GM10847 (cell line): ENCODE data around the gene NAALADL2.

Experiments
- POLR2A ChIP-seq: IDR thresholded peaks from 2 replicates; pipeline ENCODE4 v1.6.1; 2011; ENCODE audit not compliant: insufficient read length; ENCODE audit errors: extremely low read depth

Gene NAALADL2

DNA sequence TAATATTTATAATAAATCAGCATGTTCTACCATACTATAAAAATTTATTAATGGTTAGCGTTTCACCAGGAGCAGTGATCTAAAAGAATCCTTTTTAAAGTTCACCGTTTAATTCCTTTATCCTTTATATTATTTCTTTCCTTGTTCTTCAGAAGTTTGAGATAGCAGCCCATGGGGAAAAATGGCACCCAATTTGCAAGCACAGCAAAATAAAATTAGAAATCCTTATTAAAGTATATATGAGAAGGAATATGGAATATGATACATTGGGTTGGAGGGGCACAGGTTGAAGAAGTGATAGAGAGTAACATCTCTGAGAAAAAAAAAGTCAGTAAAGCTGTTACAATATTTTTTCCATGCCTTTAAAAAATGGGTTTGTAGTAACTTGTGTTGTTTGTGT, 892.0 kb downstream of the NAALADL2 start:
- no peak for TF ChIP-seq POLR2A

DNA sequence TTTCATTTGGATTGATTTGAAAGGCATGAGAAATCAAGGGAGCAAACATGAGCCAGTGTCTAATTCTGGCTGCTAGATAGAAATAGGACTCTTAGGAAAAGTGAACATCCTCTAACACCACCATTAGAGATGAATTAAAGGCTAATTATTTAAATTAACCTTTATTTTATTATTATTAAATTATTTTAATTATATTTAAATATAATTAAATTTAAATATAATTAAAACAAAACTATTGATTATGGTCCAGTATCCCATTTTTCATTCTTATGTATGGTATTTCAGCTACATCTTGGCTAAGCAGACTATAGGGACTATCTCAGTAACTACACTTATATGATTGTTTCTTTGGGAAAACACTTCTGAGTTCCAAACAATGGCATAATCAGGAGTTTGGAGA, 904.8 kb downstream of the NAALADL2 start:
- TF ChIP-seq POLR2A = no peak

DNA sequence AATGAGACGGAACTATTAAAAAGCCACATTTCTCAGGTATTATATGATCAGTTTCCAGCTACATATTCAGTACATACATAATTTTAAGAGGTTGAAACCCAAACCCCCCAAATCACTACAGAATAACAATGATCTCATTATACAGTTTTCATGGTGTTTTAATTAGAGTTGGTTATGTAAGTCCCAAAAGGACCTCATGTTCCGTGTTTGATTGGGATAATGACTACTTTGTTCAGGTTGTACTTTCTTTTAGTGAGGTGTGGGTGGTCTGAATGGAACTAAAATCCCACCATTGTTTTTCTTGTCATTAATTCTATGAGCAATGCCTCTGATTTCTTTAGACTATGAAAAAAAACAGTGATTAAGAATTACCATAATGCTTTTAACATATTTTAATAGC, 905.6 kb downstream of the NAALADL2 start:
- no peak for TF ChIP-seq POLR2A

DNA sequence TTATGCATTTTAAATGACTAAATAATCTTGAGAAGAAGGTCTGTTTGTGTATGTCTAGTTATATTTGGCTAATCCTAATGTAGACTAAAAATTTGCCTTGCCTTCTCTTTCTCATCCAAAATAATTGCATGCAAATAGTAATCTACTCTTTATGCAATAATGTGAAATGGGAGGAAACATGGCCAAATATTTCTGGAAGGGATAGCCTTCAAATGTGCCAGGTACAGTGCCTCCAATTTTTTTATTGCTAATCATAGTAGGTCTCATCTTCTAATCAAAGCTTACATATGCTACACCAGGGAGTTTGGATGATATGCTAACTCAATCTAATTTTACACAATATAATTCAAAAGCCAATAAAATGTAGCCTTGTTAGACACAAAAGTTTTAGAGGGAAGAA, 911.3 kb downstream of the NAALADL2 start:
- no peak for TF ChIP-seq POLR2A

DNA sequence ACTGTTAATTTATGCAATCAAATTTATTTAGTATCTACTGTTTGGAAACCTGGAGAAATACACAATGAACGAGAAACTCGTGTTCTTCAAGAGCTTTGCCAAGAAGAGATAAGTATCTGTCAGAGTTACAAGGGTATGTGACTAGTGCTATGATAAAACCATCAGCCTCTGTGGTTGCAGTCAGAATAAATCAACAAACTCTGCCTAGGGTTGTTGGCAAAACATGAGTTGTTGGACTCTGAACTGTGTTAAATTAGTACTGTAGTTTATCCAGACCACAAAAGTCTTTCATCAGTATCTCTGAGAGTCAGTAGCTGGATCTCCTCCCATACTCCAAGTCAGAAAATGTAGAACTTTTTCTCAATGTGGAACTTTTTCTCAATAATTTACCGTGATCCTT, 918.4 kb downstream of the NAALADL2 start:
- TF ChIP-seq POLR2A = no peak

DNA sequence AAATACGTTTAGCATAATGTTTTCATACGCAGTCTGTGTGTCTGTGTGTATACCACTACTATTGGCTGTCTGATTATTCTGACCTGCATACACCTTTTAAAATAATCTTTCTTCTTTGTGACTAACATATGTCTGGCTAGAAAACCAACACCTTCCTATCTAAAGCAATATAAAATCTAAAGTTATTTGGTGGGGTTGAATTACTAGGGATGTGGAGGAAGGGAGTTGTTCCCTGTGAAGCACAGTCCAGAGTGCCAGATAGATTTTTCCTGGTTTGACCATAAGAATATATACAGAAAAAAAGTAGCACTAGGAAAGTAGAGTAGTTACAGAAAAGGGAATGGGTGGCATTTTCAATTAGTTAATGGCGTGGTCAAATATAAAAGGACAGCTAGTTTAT, 918.8 kb downstream of the NAALADL2 start:
- TF ChIP-seq POLR2A = no peak

DNA sequence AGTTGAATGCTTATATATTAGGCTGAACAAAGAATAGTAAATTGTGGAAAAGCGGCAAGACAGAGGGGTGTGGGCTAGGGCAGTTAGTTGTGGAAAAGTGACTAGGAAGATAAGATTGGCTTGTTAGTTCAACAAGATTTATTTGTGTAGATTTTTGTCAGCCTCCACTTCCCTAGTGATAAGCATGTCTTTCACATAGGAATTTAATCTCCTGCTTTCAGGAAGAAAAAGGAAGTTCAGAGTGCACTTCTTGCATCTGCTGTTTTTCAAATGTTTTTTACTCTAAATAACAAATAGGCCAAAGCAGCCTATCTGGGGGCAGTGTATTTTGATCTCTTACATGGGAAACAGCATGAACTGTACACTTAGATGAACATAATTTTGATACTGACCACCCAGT, 919.9 kb downstream of the NAALADL2 start:
- no peak for TF ChIP-seq POLR2A

DNA sequence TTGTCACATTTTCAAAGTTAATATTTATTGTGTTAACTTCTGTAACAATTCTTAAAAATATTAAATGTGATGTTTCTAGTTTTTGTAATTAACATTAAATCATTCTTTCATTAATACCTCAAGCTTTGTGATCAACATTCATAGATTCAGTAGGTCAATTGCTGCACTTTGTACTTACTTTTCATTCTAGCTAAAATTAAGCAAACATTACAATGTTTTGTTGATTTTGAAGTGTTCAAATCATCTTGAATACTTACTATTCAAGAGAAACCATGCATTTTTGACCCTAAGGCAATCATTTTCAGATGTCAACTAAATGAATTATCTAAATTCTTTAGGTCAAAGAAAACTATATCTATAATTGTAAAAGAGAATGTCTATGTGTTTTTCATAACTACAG, 933.1 kb downstream of the NAALADL2 start:
- TF ChIP-seq POLR2A = no peak

DNA sequence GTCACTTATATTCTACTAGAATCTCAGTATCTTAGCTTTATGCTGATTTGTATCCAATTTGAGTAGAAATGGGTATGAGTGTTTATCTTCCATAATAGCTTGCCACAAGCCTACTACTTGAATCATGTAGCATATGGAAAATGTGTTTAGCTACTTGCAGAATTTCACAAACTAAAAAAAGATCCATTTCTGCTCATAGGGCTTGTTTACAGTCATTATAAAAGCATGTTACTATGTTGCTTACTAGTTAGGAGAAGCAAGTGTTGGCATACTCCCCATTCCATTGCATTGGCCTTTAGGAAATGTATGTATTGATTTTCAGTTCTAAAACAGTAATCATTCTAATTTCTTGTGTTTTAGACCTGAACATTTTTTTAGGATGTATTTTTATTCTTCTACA, 939.2 kb downstream of the NAALADL2 start:
- no peak for TF ChIP-seq POLR2A

DNA sequence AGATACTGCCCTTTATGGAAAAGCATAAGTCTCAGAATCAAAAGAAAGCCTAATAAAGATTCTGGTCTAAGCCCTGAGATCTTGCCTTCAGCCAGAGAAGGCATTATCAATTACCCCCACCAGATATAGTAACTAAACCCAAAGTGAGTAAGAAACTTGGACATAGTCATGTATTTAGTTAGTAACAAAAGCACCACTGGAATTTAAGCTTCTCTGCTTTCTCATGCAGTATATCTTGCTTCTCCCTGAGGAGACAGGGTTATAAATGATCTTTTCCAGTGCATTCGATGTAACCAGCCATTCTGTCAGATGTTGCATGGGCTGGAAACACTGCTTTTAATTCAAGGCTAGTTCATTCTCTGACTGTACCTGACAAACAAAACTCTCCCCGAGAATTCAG, 946.7 kb downstream of the NAALADL2 start:
- no peak for TF ChIP-seq POLR2A

DNA sequence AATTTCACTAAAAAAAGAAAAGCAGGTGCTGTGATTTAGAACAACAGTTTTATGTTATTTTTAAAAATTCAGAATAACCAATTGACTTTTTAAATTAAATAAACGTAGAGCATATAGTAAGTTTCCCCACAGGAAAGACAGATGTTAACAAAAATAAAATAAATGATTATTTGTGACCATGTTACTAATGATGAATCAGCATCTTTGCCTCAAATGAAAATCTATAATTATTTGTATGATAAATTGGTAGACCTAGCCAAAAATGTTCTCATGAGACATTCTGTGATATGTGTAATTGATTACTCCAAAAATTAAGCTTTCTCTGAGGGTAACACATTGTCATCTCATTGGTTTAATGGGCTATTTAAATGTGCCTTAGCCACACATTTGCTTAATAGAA, 948.0 kb downstream of the NAALADL2 start:
- TF ChIP-seq POLR2A = no peak

DNA sequence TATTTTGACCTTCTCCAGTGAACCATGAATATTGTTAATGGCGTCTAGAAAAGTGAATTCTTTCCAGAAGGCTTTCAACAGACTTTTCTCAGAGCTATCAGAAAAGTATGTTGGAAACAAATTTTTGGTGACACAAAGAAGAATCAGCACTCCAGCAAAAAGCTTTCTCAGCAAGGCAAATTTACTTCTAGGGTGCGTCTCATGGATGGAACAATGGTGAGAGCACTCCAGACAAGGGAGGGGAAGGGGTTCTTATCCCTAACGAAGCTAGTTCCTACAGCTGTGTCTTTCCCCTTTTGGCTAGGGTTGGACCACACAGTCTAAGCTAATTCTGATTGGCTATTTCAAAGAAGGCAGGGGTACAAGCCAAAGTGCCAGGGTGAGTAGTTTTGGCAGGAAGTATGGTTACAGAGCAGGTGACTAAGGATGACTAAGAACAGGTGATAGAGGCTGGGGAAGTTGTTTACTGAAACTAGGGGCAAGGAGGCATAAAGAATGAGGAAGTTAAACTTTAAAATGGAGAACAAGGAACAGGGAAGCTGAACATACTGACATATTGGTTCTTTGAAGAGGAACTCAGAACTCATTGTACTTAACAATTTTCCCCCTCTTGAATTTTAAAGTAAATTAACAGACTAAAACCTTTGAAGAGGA, 959.8 kb downstream of the NAALADL2 start:
- TF ChIP-seq POLR2A = no peak

DNA sequence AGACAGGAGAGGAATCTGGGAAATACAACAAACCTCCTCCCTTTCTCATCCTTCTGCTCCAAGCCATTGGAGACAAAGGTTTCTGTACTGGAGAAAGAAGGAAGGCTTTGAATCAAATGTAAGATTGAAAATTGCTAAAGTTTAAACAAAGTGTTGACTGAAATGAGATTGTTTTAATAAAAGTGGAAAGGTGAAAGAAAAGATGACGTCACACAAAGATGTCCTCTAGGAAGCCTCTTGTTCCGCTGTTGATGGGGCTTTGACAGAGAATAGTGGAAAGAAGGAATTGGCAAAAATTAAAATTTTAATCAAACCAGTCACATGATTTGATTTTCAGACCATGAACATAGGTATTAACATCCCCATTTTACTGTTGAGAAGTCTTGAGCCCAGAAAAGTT, 967.6 kb downstream of the NAALADL2 start:
- TF ChIP-seq POLR2A = no peak

DNA sequence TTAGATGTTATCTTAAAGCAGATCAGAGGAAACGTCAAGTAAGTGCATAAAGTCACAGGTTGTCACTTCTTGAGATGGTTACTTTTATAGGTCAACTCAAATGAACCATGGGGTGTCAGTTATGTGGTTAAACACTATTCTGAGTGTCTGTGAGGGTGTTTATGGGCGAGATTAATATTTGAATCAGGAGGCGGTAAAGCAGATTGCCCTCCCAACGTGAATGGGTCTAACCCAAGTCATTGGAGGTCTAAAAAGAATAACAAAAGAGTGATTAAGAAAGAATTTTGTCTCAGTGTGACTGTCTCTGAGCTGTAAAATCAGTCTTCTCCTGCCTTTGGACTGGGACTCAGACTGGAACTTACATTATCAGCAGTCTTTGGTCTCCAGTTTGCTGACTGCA, 977.5 kb downstream of the NAALADL2 start:
- TF ChIP-seq POLR2A = no peak

DNA sequence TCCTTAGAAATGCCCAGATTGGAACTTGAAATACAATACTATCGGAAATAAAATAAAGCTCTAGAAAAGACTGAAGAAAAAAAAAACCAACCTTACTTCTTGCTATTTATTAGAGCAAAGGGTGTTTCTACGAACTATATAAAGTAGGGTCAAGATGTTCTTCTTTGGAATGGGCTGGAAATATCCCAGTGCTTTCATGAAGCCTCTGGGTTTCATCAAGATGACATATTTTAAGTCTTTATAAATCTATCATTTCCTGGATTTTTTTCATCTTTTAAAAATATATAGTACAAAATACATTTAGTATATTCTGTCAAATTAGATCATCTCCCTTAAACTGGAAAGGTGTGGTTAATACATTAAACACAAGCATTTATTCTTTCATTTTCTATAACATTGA, 978.8 kb downstream of the NAALADL2 start:
- TF ChIP-seq POLR2A = no peak

DNA sequence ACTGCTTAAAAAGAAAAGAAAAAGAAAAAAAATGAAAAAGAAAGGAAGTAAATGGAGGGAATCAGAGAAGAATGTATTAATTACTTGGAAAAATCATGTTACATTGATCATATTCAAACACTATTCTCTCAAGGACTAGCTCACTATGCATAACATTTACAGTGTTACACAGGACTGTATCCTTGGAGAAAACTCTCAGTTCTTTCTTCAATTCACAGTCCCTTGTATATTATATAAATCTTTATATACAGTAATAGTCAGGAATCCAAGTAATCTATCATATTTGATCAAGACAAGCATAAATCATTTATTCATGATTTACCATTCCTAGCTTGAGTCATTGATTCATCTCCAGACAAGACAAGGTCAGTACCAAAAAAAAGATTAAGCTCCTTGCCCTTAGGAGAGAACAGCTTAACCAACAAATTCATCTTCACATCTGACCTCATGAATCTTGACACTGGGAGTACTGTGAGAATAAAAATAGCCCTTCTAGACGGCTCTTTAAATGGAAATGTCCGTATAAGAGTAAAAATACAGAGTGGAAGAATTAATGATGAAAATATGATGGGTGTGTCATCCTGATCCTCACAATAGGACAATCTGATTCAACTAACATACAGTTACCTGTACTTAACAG, 980.4 kb downstream of the NAALADL2 start:
- TF ChIP-seq POLR2A = no peak

DNA sequence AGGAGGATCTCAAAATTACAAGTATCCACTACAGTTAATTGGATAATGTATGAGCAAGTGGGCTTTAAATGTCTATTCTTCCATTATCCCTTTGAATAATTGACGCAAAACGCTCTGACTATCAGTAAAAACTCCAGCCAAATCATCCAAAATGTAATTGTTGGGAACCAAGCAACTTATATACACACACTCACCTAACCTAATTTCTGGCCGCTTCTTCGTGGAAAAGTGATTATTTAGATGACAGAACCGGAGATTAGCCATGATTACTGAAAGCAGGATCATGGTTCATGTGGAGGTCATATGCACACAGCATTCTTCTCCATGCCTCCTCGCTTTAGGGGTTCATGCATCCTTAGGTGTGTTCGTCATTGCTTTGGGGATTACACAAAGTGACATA, 992.4 kb downstream of the NAALADL2 start:
- no peak for TF ChIP-seq POLR2A

DNA sequence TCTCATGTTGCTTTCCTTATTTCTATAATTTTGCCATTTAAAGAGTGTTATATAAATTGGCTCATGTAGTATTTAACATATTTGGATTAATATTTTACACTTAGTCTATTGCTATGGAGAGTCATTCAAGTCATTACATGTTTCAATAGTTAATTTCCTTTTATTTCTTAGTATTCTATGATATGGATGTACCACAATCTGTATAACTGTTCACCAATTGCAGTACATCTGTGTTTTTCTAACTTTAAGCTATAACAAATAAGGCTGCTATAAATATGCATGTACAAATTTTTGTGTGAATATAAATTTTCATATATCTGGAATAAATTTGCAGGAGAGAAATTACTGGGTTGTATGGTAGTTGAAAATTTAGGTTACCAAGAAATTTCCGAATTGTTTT, 993.4 kb downstream of the NAALADL2 start:
- TF ChIP-seq POLR2A = no peak

DNA sequence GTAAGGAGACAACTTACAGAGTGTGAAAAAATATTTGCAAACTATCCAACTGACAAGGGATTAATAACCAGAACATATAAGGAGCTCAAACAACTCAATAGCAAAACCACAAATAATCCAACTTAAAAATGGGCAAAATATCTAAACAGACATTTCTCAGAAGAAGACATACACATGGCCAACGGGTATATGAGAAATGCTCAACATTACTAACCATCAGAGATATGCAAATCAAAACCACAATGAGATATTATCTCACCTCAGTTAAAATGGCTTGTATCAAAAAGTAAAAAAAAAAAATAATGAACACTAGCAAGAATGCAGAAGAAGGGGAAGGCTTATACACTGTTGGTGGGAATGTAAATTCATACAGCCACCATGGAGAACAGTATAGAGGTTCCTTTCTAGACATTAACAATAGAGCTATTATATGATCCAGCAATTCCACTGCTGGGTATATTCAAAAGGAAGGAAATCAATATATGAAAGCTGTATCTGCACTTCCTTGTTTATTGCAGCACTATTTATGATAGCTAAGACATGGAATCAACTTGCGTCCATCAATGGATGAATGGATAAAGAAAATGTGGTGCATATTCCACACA, 998.6 kb downstream of the NAALADL2 start:
- TF ChIP-seq POLR2A = no peak
